Measurements from ENCODE around the gene UPF2. TPM values are rescaled to one million over a fixed set of nuclear protein-coding genes. Genes with fewer than 3 reads are reported as not detected.
"Not testable (repeated sequence)": the region's sequence is repeated elsewhere in the genome, so short reads cannot be mapped to it uniquely, and the experiment has no call there.

Gene UPF2
- total RNA-seq, 2 donors from 2014 or later = 35.8 to 40.5 TPM

- no peak overlapping the region for H3K27ac Mint-ChIP-seq
- no peaks in the 10 kb centered on the region for H3K36me3 Mint-ChIP-seq (ENCODE audit: insufficient read depth in 2 of 2)
- ATAC-seq (replicated peaks in 1 of 2) = no peak
- no peaks in the 10 kb centered on the region for H3K9me3 Mint-ChIP-seq
- no peaks in the 10 kb centered on the region for H3K27me3 Mint-ChIP-seq (ENCODE audit: low read depth)
- no peak for DNase-seq
- H3K4me1 Mint-ChIP-seq (ENCODE audit: low read depth) = no peaks in the 10 kb centered on the region
- no peak overlapping the region for H3K4me3 Mint-ChIP-seq
Observed at GRCh38 chr10:11893749-11894278, 148.8 kb downstream of the UPF2 start.

GRCh38 chr10:11891776-11892486 is 150.7 kb downstream of the UPF2 start:
- ATAC-seq (replicated peaks in 1 of 2) = no peak
- H3K27ac Mint-ChIP-seq = no peak overlapping the region

GRCh38 chr10:11889263-11889662 is 153.3 kb downstream of the UPF2 start:
- not testable (repeated sequence) for ATAC-seq (replicated peaks in 1 of 2); H3K4me3 Mint-ChIP-seq; H3K36me3 Mint-ChIP-seq (ENCODE audit: insufficient read depth in 2 of 2); H3K9me3 Mint-ChIP-seq; H3K4me1 Mint-ChIP-seq (ENCODE audit: low read depth); H3K27me3 Mint-ChIP-seq (ENCODE audit: low read depth); DNase-seq; H3K27ac Mint-ChIP-seq

More at GRCh38 chr10:11891776-11892486, 150.7 kb downstream of the UPF2 start:
- no peak for DNase-seq
- Mint-ChIP-seq H3K36me3 (ENCODE audit: insufficient read depth in 2 of 2) (no peaks in the 10 kb centered on the region), H3K4me3 (no peak overlapping the region), H3K9me3 (no peaks in the 10 kb centered on the region), H3K4me1 (ENCODE audit: low read depth) (no peaks in the 10 kb centered on the region), H3K27me3 (ENCODE audit: low read depth) (no peaks in the 10 kb centered on the region)

GRCh38 chr10:11887381-11888227 is 155.0 kb downstream of the UPF2 start:
- H3K27me3 Mint-ChIP-seq (ENCODE audit: low read depth) = no peaks in the 10 kb centered on the region
- DNase-seq (no peak), ATAC-seq (replicated peaks in 1 of 2) (no peak)
- H3K4me3 Mint-ChIP-seq = no peak overlapping the region
- H3K27ac Mint-ChIP-seq = no peak overlapping the region
- no peaks in the 10 kb centered on the region for H3K9me3 Mint-ChIP-seq
- no peaks in the 10 kb centered on the region for H3K4me1 Mint-ChIP-seq (ENCODE audit: low read depth)
- no peaks in the 10 kb centered on the region for H3K36me3 Mint-ChIP-seq (ENCODE audit: insufficient read depth in 2 of 2)

GRCh38 chr10:11886851-11887250 is 155.8 kb downstream of the UPF2 start:
- Mint-ChIP-seq H3K9me3 (no peaks in the 10 kb centered on the region), H3K36me3 (ENCODE audit: insufficient read depth in 2 of 2) (no peaks in the 10 kb centered on the region), H3K27ac (no peak overlapping the region), H3K27me3 (ENCODE audit: low read depth) (no peaks in the 10 kb centered on the region), H3K4me3 (no peak overlapping the region), H3K4me1 (ENCODE audit: low read depth) (no peaks in the 10 kb centered on the region)
- ATAC-seq (replicated peaks in 1 of 2) (no peak), DNase-seq (no peak)

GRCh38 chr10:11886138-11886474 is 156.5 kb downstream of the UPF2 start:
- Mint-ChIP-seq H3K27ac (no peak overlapping the region), H3K4me1 (ENCODE audit: low read depth) (no peaks in the 10 kb centered on the region), H3K9me3 (no peaks in the 10 kb centered on the region), H3K36me3 (ENCODE audit: insufficient read depth in 2 of 2) (no peaks in the 10 kb centered on the region), H3K4me3 (no peak overlapping the region), H3K27me3 (ENCODE audit: low read depth) (no peaks in the 10 kb centered on the region)
- ATAC-seq (replicated peaks in 1 of 2) (no peak), DNase-seq (no peak)

GRCh38 chr10:11885437-11886137 is 157.0 kb downstream of the UPF2 start:
- no peaks in the 10 kb centered on the region for H3K9me3 Mint-ChIP-seq
- H3K4me1 Mint-ChIP-seq (ENCODE audit: low read depth) = no peaks in the 10 kb centered on the region
- no peaks in the 10 kb centered on the region for H3K27me3 Mint-ChIP-seq (ENCODE audit: low read depth)
- no peaks in the 10 kb centered on the region for H3K36me3 Mint-ChIP-seq (ENCODE audit: insufficient read depth in 2 of 2)
- no peak for ATAC-seq (replicated peaks in 1 of 2)
- no peak overlapping the region for H3K27ac Mint-ChIP-seq
- DNase-seq = no peak
- no peak overlapping the region for H3K4me3 Mint-ChIP-seq

- Mint-ChIP-seq H3K4me1 (ENCODE audit: low read depth) (no peaks in the 10 kb centered on the region), H3K27me3 (ENCODE audit: low read depth) (no peaks in the 10 kb centered on the region), H3K9me3 (no peaks in the 10 kb centered on the region), H3K4me3 (no peak overlapping the region), H3K27ac (no peak overlapping the region), H3K36me3 (ENCODE audit: insufficient read depth in 2 of 2) (no peaks in the 10 kb centered on the region)
- ATAC-seq (replicated peaks in 1 of 2) (no peak), DNase-seq (no peak)
Observed at GRCh38 chr10:11884706-11885423, 157.7 kb downstream of the UPF2 start.

- Mint-ChIP-seq H3K4me1 (ENCODE audit: low read depth) (no peaks in the 10 kb centered on the region), H3K9me3 (no peaks in the 10 kb centered on the region), H3K27me3 (ENCODE audit: low read depth) (no peaks in the 10 kb centered on the region), H3K4me3 (no peak overlapping the region), H3K27ac (no peak overlapping the region), H3K36me3 (ENCODE audit: insufficient read depth in 2 of 2) (no peaks in the 10 kb centered on the region)
- ATAC-seq (replicated peaks in 1 of 2) (no peak), DNase-seq (no peak)
Observed at GRCh38 chr10:11882646-11883375, 159.8 kb downstream of the UPF2 start.

- H3K4me3 Mint-ChIP-seq = no peak overlapping the region
- H3K27ac Mint-ChIP-seq = no peak overlapping the region
- no peaks in the 10 kb centered on the region for H3K36me3 Mint-ChIP-seq (ENCODE audit: insufficient read depth in 2 of 2)
- H3K4me1 Mint-ChIP-seq (ENCODE audit: low read depth) = no peaks in the 10 kb centered on the region
- H3K9me3 Mint-ChIP-seq = no peaks in the 10 kb centered on the region
- H3K27me3 Mint-ChIP-seq (ENCODE audit: low read depth) = no peaks in the 10 kb centered on the region
- ATAC-seq (replicated peaks in 1 of 2) (no peak), DNase-seq (no peak)
Observed at GRCh38 chr10:11881477-11882417, 160.9 kb downstream of the UPF2 start.

- ATAC-seq (replicated peaks in 1 of 2) (no peak), DNase-seq (no peak)
- H3K4me1 Mint-ChIP-seq (ENCODE audit: low read depth) = no peaks in the 10 kb centered on the region
- no peak overlapping the region for H3K4me3 Mint-ChIP-seq
- no peaks in the 10 kb centered on the region for H3K27me3 Mint-ChIP-seq (ENCODE audit: low read depth)
- H3K9me3 Mint-ChIP-seq = no peaks in the 10 kb centered on the region
- H3K27ac Mint-ChIP-seq = no peak overlapping the region
- H3K36me3 Mint-ChIP-seq (ENCODE audit: insufficient read depth in 2 of 2) = no peaks in the 10 kb centered on the region
Observed at GRCh38 chr10:11881030-11881476, 161.6 kb downstream of the UPF2 start.
